ENCODE data around the gene MYMX. TPM values are rescaled to one million over a fixed set of nuclear protein-coding genes. Genes with fewer than 3 reads are reported as not detected.
A peak's percentile ranks its signal among the peaks of the same experiment; 100 is the strongest.

MYMX gene
- total and polyA plus RNA-seq, 2 of the 13 experiments (the other 11 are each of a cell fraction or from before 2014, with no cell fraction given): not detected

- TF ChIP-seq ZNF550 (CRISPR knock-in tag; IDR thresholded peaks at IDR 0.05; ENCODE audit: borderline replicate concordance) (no peak), HNF4A (CRISPR knock-in tag; IDR thresholded peaks at IDR 0.05) (peak; percentile 35), NFATC3 (CRISPR knock-in tag; IDR thresholded peaks at IDR 0.05) (0 out of 2 replicates have a peak, but pooled peaks have one; percentile 74), POGK (CRISPR knock-in tag; conservative IDR thresholded peaks at IDR 0.05) (0 out of 2 replicates have a peak, but pooled peaks have one; percentile 16), SMAD9 (CRISPR knock-in tag; IDR thresholded peaks at IDR 0.05) (peak; percentile 27; the same call in 1 of the 2 replicates), ELF4 (CRISPR knock-in tag; IDR thresholded peaks at IDR 0.05; ENCODE audit: borderline replicate concordance) (no peak), ISL2 (CRISPR knock-in tag; IDR thresholded peaks at IDR 0.05) (peak; percentile 81), MIER2 (CRISPR knock-in tag; IDR thresholded peaks at IDR 0.05) (no peak), HNRNPH1 (optimal IDR thresholded peaks at IDR 0.05; ENCODE audit: low read depth, low read length) (no peak), FOXP4 (CRISPR knock-in tag; IDR thresholded peaks at IDR 0.05) (peak; percentile 77; the same call in 1 of the 2 replicates), EED (CRISPR knock-in tag; IDR thresholded peaks at IDR 0.05) (0 out of 2 replicates have a peak, but pooled peaks have one; percentile 77), ZNF275 (CRISPR knock-in tag; IDR thresholded peaks at IDR 0.05; ENCODE audit: borderline replicate concordance) (peak; percentile 87), CERS6 (CRISPR knock-in tag; IDR thresholded peaks at IDR 0.05) (no peak), SOX6 (IDR thresholded peaks at IDR 0.05) (no peak), SOX6 (CRISPR knock-in tag; IDR thresholded peaks at IDR 0.05) (no peak; the same call in 1 of the 2 replicates), ZBTB2 (CRISPR knock-in tag; IDR thresholded peaks at IDR 0.05; ENCODE audit: low read depth) (peak; percentile 10; the same call in 1 of the 2 replicates), REL (CRISPR knock-in tag; conservative IDR thresholded peaks at IDR 0.05) (peak; percentile 92; the same call in 1 of the 2 replicates), ZNF614 (CRISPR knock-in tag; IDR thresholded peaks at IDR 0.05; ENCODE audit: borderline replicate concordance) (0 out of 2 replicates have a peak, but pooled peaks have one; percentile 47), NR0B2 (CRISPR knock-in tag; IDR thresholded peaks at IDR 0.05) (0 out of 2 replicates have a peak, but pooled peaks have one; percentile 6), SAP130 (CRISPR knock-in tag; IDR thresholded peaks at IDR 0.05; ENCODE audit: low read depth) (peak; percentile 94), LBX2 (CRISPR knock-in tag; IDR thresholded peaks at IDR 0.05; ENCODE audit: borderline replicate concordance) (no peak)
These were observed 30.1 kb downstream of the MYMX start, which contains the start of gene HSP90AB1 (continued) for GRCh38 chr6:44246663-44247337.
